Thoracic aorta (tissue), 2 donors: Measurements from ENCODE around the gene PANX2. TPM values are rescaled to one million over a fixed set of nuclear protein-coding genes. Genes with fewer than 3 reads are reported as not detected.

Source experiments
- ATAC-seq: fragments of 150-250 bp; one replicate; pipeline ENCODE4 v1.8.0; 2017; ENCODE audit warnings: low read depth; ENCODE audit not compliant: insufficient number of reproducible peaks, low FRiP score
- DNase-seq: peaks from one replicate; pipeline ENCODE4 v3.0.0-alpha.2; 2020; ENCODE audit warnings: low spot score
- H3K27ac ChIP-seq, 2 donors: fragments of 200-600 bp; sonication (generic); 1 replicate in 1 of 2; 2 replicates in 1 of 2; pipeline ENCODE4 v1.5.1; 2016; ENCODE audit warnings: mild to moderate bottlenecking in 2 of 2, moderate library complexity in 2 of 2
- H3K27me3 ChIP-seq: fragments of 200-600 bp; sonication (generic); replicated peaks from 2 replicates; pipeline ENCODE4 v1.6.0; 2016; ENCODE audit warnings: mild to moderate bottlenecking; ENCODE audit not compliant: insufficient read depth
- H3K36me3 ChIP-seq: fragments of 200-600 bp; sonication (generic); one replicate; pipeline ENCODE4 v1.5.1; 2016
- H3K4me1 ChIP-seq, 2 donors: fragments of 200-600 bp; sonication (generic); 1 replicate in 1 of 2; 2 replicates in 1 of 2; pipeline versions ENCODE4 v1.5.1 to v1.6.0; 2016; ENCODE audit warnings: low read depth in 2 of 2, mild to moderate bottlenecking in 1 of 2; ENCODE audit not compliant: control insufficient read depth in 1 of 2
- H3K4me3 ChIP-seq: fragments of 200-600 bp; sonication (generic); 2 replicates; pipeline ENCODE4 v1.5.1; 2016; ENCODE audit warnings: mild to moderate bottlenecking
- H3K9me3 ChIP-seq: fragments of 200-600 bp; sonication (generic); 2 replicates; pipeline ENCODE4 v1.5.1; 2016
- total RNA-seq, 2 donors: library from RNA; depleted of rRNA; stranded (reverse); fragments of >200 nt; gene quantifications; one replicate each; pipeline versions ENCODE4 v1.1.0 to v1.2.3, GENCODE V29; 2016
- TF ChIP-seq, protein P1 (sequence below): fragments of 200-600 bp; sonication (generic); IDR thresholded peaks from one replicate; pipeline ENCODE4 v1.5.1; 2019; ENCODE audit warnings: antibody characterized with exemption

Gene PANX2
- total RNA-seq, 2 donors from 2014 or later = 2.5 to 4.1 TPM

GRCh38 chr22:50148166-50148500 is 22.4 kb upstream of the PANX2 start:
- ATAC-seq (no peak), DNase-seq (no peak)
- Histone ChIP-seq H3K36me3 (no peaks in the 10 kb centered on the region), H3K27ac (no peak overlapping the region), H3K4me3 (no peak overlapping the region), H3K27me3 (no peaks in the 10 kb centered on the region), H3K4me1 (no peaks in the 10 kb centered on the region), H3K9me3 (no peaks in the 10 kb centered on the region)
- TF ChIP-seq, protein P1, sequence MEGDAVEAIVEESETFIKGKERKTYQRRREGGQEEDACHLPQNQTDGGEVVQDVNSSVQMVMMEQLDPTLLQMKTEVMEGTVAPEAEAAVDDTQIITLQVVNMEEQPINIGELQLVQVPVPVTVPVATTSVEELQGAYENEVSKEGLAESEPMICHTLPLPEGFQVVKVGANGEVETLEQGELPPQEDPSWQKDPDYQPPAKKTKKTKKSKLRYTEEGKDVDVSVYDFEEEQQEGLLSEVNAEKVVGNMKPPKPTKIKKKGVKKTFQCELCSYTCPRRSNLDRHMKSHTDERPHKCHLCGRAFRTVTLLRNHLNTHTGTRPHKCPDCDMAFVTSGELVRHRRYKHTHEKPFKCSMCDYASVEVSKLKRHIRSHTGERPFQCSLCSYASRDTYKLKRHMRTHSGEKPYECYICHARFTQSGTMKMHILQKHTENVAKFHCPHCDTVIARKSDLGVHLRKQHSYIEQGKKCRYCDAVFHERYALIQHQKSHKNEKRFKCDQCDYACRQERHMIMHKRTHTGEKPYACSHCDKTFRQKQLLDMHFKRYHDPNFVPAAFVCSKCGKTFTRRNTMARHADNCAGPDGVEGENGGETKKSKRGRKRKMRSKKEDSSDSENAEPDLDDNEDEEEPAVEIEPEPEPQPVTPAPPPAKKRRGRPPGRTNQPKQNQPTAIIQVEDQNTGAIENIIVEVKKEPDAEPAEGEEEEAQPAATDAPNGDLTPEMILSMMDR = no peak

DNA sequence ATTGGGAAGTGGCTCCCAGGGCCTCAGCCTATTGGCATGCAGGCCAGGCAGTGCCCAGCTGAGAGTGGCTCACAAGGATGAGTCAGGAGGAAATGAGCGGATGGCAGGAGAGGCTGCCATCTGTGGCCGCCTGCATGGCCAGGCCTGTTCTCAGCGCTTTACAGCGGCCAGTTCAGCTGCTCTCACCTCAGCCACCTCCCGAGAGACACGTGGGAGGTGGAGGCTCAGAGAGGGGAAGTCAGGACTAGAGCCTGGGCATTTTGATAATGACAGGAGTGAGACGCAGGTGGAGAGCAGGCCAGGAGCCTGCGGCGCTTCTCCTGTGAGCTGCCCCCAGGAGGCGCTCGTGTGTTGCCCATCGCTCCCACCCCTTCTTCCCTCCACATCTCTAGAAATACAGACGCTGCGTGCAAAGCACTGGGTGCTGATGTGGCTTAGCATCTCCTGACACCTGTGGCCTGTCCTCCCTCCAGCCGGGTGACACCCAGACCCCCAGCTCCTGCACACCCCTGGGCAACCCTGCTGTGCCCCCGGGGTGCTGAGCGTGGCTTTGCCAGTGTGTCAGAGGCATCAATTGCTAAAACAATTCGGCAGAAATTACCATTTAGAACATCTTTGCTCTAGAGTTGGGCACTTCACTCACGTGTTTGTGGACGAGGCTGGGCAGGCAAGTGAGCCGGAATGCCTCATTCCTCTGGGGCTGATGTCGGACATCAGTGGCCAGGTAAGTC is 21.4 kb upstream of the PANX2 start:
- Histone ChIP-seq H3K27ac (no peak overlapping the region), H3K36me3 (no peaks in the 10 kb centered on the region), H3K4me3 (no peak overlapping the region), H3K4me1 (no peaks in the 10 kb centered on the region), H3K9me3 (no peaks in the 10 kb centered on the region), H3K27me3 (no peaks in the 10 kb centered on the region)
- TF ChIP-seq, protein P1 = peak; percentile 38
- DNase-seq (no peak), ATAC-seq (no peak)

- ATAC-seq = no peak
- no peak for DNase-seq
- Histone ChIP-seq H3K27me3 (no peaks in the 10 kb centered on the region), H3K4me1 (no peaks in the 10 kb centered on the region), H3K27ac (no peak overlapping the region), H3K4me3 (no peak overlapping the region), H3K36me3 (no peaks in the 10 kb centered on the region), H3K9me3 (no peaks in the 10 kb centered on the region)
- TF ChIP-seq, protein P1 = no peak
Observed at GRCh38 chr22:50150161-50151129, 20.1 kb upstream of the PANX2 start.

- ATAC-seq (no peak), DNase-seq (no peak)
- Histone ChIP-seq H3K36me3 (no peaks in the 10 kb centered on the region), H3K4me3 (no peak overlapping the region), H3K9me3 (no peaks in the 10 kb centered on the region), H3K4me1 (no peaks in the 10 kb centered on the region), H3K27ac (no peak overlapping the region), H3K27me3 (no peaks in the 10 kb centered on the region)
- TF ChIP-seq, protein P1 = no peak
Observed at GRCh38 chr22:50151571-50152537, 18.7 kb upstream of the PANX2 start.
